Measurements from ENCODE around the gene PRAMEF2. TPM values are rescaled to one million over a fixed set of nuclear protein-coding genes. Genes with fewer than 3 reads are reported as not detected.
"Not testable (repeated sequence)": the region's sequence is repeated elsewhere in the genome, so short reads cannot be mapped to it uniquely, and the experiment has no call there.

Gene PRAMEF2, protein sequence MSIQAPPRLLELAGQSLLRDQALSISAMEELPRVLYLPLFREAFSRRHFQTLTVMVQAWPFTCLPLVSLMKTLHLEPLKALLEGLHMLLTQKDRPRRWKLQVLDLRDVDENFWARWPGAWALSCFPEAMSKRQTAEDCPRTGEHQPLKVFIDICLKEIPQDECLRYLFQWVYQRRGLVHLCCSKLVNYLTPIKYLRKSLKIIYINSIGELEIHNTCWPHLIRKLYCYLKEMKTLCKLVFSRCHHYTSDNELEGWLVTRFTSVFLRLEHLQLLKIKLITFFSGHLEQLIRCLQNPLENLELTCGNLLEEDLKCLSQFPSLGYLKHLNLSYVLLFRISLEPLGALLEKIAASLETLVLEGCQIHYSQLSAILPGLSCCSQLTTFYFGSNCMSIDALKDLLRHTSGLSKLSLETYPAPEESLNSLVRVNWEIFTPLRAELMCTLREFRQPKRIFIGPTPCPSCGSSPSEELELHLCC
- not detected for total RNA-seq
- polyA plus RNA-seq, result not detected
- long read RNA-seq, donor 1, result 0 reads
- long read RNA-seq, donor 2, result 0 reads

DNA sequence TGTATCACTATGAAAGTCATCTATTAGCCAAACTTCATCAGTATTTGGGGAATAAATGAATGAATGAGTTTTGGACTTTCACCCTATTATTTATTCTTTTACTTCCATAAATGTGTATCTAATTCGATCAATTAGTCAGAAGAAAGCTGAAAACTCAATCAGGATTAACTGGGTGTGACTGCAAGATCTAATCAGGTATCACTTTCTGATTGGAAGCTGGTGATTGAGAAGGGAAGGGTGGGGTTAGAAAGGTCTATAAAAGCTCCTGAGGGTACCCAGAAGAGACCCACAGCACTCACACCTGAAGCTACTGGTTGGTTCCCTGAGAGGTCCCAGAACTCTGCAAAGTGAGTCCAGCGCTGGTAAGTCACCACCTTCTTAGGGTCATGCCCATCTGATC is at the start of gene PRAMEF2:
TSS of gene PRAMEF2 (plus strand) at position 301 of the 400 bp plus-strand sequence. CDS start 1,924 bp downstream, outside the sequence.
- intact Hi-C loops (cut with DNase I); H3K4me1 ChIP-seq; H3K4me3 ChIP-seq; ATAC-seq; H3K27ac ChIP-seq; H3K36me3 ChIP-seq (ENCODE audit: insufficient read depth in 1 of 2, low read depth in 1 of 2); DNase-seq; H3K9me3 ChIP-seq; H3K27me3 ChIP-seq (ENCODE audit: insufficient read depth in 3 of 3, low read length in 2 of 3): not testable (repeated sequence)
- 17 to 57% (median 52%) methylated on average over 1 to 2 of the region's 2 CpGs for WGBS, 3 donors

DNA sequence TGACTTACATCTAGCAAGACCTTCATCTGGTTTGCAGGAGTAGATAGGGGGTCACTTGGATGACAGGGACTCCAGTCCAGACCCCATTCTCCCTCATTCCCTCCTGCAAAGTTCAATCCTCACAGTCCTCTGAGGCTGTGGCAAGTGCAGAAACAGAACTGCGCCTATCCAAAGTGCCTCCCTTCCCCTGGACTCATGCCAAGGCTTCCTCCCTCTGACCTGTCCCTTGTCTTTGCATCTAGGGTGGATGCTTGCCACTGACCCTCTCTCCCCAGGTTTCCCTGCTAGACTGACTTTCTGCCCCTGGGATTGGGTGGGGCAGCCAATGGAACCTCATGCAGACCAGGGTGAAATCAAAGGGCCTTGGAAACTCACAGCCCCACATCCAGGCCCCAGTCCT is 47.0 kb upstream of the PRAMEF2 start:
- Histone ChIP-seq H3K27me3 (ENCODE audit: insufficient read depth in 3 of 3, low read length in 2 of 3) (peaks cover 0 to 4% (median 2%) of the 10 kb centered on the region in 3 donors), H3K4me1 (no peaks in the 10 kb centered on the region), H3K9me3 (no peaks in the 10 kb centered on the region), H3K36me3 (ENCODE audit: insufficient read depth in 1 of 2, low read depth in 1 of 2) (no peaks in the 10 kb centered on the region), H3K4me3 (no peak overlapping the region), H3K27ac (no peak overlapping the region)
- WGBS, 3 donors, result 88 to 92% (median 90%) methylated on average over 1 of the region's 1 CpG
- intact Hi-C loops (cut with DNase I), result no loop called here
- no peak for DNase-seq
- ATAC-seq, result no peak
- TF ChIP-seq, protein P1, sequence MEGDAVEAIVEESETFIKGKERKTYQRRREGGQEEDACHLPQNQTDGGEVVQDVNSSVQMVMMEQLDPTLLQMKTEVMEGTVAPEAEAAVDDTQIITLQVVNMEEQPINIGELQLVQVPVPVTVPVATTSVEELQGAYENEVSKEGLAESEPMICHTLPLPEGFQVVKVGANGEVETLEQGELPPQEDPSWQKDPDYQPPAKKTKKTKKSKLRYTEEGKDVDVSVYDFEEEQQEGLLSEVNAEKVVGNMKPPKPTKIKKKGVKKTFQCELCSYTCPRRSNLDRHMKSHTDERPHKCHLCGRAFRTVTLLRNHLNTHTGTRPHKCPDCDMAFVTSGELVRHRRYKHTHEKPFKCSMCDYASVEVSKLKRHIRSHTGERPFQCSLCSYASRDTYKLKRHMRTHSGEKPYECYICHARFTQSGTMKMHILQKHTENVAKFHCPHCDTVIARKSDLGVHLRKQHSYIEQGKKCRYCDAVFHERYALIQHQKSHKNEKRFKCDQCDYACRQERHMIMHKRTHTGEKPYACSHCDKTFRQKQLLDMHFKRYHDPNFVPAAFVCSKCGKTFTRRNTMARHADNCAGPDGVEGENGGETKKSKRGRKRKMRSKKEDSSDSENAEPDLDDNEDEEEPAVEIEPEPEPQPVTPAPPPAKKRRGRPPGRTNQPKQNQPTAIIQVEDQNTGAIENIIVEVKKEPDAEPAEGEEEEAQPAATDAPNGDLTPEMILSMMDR (IDR thresholded peaks at IDR 0.05), result no peak

DNA sequence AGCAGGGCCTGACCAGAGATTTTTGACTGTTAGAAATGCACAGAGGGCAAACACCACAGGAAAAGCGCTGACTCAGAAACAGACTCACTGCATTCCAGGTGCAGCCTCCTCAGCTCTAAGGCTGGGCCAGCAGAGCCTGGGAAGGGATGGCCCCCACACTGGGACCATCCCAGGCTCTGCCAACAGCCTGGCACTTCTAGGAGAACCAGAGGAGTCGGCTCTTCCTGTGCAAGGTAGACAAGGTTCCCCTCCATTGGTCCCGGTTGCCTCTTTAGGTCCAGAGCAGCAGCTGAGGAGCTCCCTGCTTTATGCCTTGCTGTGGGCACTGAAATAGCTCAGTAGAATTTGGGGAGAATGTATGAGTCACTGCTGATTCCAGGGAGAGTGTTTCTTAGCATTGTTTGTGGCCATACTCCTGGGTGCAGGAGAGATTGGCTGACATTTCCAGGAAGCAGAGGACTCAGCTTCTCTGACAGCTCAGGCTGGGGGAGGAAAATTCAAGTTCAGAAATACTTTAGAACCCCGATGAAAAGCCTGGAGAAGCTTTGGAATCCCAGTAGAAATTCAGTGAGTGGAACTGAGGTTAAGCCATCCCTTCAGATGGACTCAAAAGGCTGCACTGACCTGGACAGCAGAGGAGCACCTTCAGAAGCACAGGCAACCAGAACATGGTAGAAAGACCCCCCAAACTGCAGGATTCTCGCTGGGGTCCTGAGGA is 46.0 kb upstream of the PRAMEF2 start:
- ATAC-seq, result no peak
- TF ChIP-seq, protein P1 (IDR thresholded peaks at IDR 0.05), result no peak
- WGBS, 3 donors, result 58 to 68% (median 67%) methylated on average over 5 of the region's 5 CpGs

DNA sequence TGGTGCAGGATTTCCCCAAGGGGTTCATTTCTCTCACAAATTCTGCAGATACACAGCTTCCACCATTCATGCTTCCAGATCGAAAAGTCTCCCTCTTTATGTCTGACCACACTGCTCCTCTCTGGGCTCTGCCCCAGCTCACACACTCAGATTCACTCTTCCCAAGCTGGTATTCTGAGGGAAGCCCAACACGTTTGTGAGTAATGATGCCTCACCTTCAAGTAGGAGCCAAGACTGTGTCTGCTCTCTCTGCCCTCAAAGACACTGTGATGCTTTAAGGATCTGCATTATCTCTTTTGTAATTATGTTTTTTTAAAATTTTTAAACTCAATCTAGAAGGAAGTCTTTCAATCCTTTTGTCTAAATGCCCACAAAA is 45.5 kb upstream of the PRAMEF2 start:
- H3K36me3 ChIP-seq (ENCODE audit: insufficient read depth in 1 of 2, low read depth in 1 of 2), result no peaks in the 10 kb centered on the region
- H3K27ac ChIP-seq, result no peak overlapping the region
- TF ChIP-seq, protein P1 (IDR thresholded peaks at IDR 0.05), result no peak
- peaks cover 0 to 3% (median 2%) of the 10 kb centered on the region in 3 donors for H3K27me3 ChIP-seq (ENCODE audit: insufficient read depth in 3 of 3, low read length in 2 of 3)
- no peaks in the 10 kb centered on the region for H3K4me1 ChIP-seq
- H3K4me3 ChIP-seq, result no peak overlapping the region
- DNase-seq (no peak), ATAC-seq (no peak)
- H3K9me3 ChIP-seq, result no peaks in the 10 kb centered on the region
- 49 to 56% (median 54%) methylated on average over 2 of the region's 2 CpGs for WGBS, 3 donors
- intact Hi-C loops (cut with DNase I), result no loop called here

More for the DNA sequence above, 46.0 kb upstream of the PRAMEF2 start:
- Histone ChIP-seq H3K27me3 (ENCODE audit: insufficient read depth in 3 of 3, low read length in 2 of 3) (peaks cover 0 to 4% (median 2%) of the 10 kb centered on the region in 3 donors), H3K36me3 (ENCODE audit: insufficient read depth in 1 of 2, low read depth in 1 of 2) (no peaks in the 10 kb centered on the region), H3K9me3 (no peaks in the 10 kb centered on the region), H3K27ac (no peak overlapping the region), H3K4me1 (no peaks in the 10 kb centered on the region), H3K4me3 (no peak overlapping the region)
- intact Hi-C loops (cut with DNase I), result no loop called here
- no peak for DNase-seq

DNA sequence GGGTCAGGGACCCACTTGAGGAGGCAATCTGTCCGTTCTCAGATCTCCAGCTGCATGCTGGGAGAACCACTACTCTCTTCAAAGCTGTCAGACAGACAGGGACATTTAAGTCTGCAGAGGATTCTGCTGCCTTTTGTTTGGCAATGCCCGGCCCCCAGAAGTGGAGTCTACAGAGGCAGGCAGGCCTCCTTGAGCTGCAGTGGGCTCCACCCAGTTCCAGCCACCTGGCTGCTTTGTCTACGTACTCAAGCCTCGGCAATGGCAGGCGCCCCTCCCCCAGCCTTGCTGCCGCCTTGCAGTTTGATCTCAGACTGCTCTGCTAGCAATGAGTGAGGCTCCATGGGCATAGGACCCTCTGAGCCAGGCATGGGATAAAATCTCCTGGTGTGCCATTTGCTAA is 37.8 kb upstream of the PRAMEF2 start:
- DNase-seq; H3K4me1 ChIP-seq; H3K4me3 ChIP-seq; H3K27ac ChIP-seq; H3K36me3 ChIP-seq (ENCODE audit: insufficient read depth in 1 of 2, low read depth in 1 of 2); H3K9me3 ChIP-seq; ATAC-seq; H3K27me3 ChIP-seq (ENCODE audit: insufficient read depth in 3 of 3, low read length in 2 of 3); intact Hi-C loops (cut with DNase I): not testable (repeated sequence)
- WGBS, 3 donors, result 56 to 76% (median 69%) methylated on average over 6 of the region's 6 CpGs

DNA sequence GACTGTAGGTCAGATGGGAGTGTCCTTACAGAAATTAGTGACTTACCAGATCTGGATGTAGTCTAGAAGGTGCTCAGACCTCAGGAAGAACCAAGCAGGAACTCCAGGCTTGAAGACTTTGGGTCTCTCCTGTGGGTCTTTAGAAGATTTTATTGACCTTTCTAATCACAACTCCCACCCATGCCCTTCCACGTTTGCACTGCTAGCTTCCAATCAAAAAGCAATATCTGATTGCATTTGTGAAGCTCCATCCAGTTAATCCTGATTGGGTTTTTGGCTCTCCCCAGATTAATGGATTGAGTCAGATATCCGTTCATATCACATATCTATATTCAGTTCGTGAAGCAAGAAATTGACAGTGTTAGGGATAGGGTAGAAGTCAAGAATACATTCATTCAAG is 25.6 kb upstream of the PRAMEF2 start, which contains the start of gene PRAMEF11:
TSS of gene PRAMEF11 (minus strand) at position 101 of the 400 bp plus-strand sequence. CDS start 2,621 bp downstream, outside the sequence.
- H3K27me3 ChIP-seq (ENCODE audit: insufficient read depth in 3 of 3, low read length in 2 of 3); H3K4me3 ChIP-seq; H3K9me3 ChIP-seq; H3K27ac ChIP-seq; ATAC-seq; intact Hi-C loops (cut with DNase I); H3K4me1 ChIP-seq; H3K36me3 ChIP-seq (ENCODE audit: insufficient read depth in 1 of 2, low read depth in 1 of 2); DNase-seq: not testable (repeated sequence)
- 49 to 59% (median 55%) methylated on average over 3 of the region's 3 CpGs for WGBS, 3 donors

DNA sequence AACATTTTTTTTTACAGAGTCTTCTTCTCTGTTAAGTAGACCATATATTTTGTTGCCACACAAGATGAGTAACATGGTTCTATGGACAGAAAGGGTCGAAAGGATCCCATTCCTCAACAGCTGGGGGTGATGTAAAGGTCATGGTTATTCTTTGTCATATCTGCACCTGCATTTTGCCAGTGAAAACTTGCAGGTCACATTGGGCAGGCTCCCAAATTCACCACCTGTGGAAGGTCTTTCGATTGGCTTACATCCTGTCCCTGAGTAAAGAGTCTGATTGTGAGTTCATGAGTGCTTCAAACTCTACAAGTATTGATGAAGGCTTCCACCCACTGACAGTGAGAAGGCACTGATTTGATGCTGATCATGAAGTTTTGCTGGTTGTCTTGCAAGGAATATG is 23.6 kb upstream of the PRAMEF2 start:
- H3K4me3 ChIP-seq; H3K4me1 ChIP-seq; H3K27me3 ChIP-seq (ENCODE audit: insufficient read depth in 3 of 3, low read length in 2 of 3); H3K27ac ChIP-seq; ATAC-seq; DNase-seq; H3K9me3 ChIP-seq; H3K36me3 ChIP-seq (ENCODE audit: insufficient read depth in 1 of 2, low read depth in 1 of 2); intact Hi-C loops (cut with DNase I): not testable (repeated sequence)
- 45 to 55% (median 49%) methylated on average over 2 of the region's 2 CpGs for WGBS, 3 donors

DNA sequence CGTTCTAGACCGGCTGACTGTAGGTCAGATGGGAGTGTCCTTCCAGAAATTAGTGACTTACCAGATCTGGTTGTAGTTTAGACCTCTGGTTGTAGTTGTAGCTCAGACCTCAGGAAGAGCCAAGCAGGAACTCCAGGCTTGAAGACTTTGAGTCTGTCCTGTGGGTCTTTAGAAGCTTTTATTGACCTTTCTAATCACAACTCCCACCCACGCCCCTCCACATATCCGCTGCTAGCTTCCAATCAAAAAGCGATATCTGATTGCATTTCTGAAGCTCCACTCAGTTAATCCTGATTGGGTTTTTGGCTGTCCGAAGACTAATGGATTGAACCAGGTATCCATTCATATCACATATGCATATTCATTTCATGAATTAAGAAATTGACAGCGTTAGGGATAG is 8.3 kb upstream of the PRAMEF2 start, which contains the start of gene HNRNPCL1:
TSS of gene HNRNPCL1 (minus strand) at position 101 of the 400 bp plus-strand sequence. CDS start 431 bp downstream, outside the sequence.
- intact Hi-C loops (cut with DNase I); H3K4me1 ChIP-seq; H3K9me3 ChIP-seq; DNase-seq; H3K27ac ChIP-seq; H3K4me3 ChIP-seq; ATAC-seq; H3K36me3 ChIP-seq (ENCODE audit: insufficient read depth in 1 of 2, low read depth in 1 of 2); H3K27me3 ChIP-seq (ENCODE audit: insufficient read depth in 3 of 3, low read length in 2 of 3): not testable (repeated sequence)
- WGBS, 3 donors, result 83 to 88% (median 86%) methylated on average over 7 of the region's 7 CpGs

All from psoas muscle (tissue), 8 donors.